Loucy (cell line): ENCODE results near the gene GALNT10.

Experiments
- H2AFZ ChIP-seq: fragments of 200-600 bp; sonication (generic); 2 replicates; pipeline ENCODE4 v1.6.0; 2016; ENCODE audit warnings: antibody characterized with exemption, mild to moderate bottlenecking, low read length, moderate library complexity
- H3F3A ChIP-seq: fragments of 200-600 bp; 2 replicates; pipeline ENCODE4 v1.6.0; 2016; ENCODE audit warnings: antibody characterized with exemption, low read depth, mild to moderate bottlenecking
- H3K27me3 ChIP-seq: fragments of 200-600 bp; sonication (generic); 2 replicates; pipeline ENCODE4 v1.6.1; 2014; ENCODE audit warnings: low read length, mild to moderate bottlenecking; ENCODE audit not compliant: insufficient read depth, poor library complexity, severe bottlenecking
- H3K36me3 ChIP-seq: fragments of 200-600 bp; sonication (generic); 2 replicates; pipeline ENCODE4 v1.6.1; 2016; ENCODE audit warnings: low read length; ENCODE audit not compliant: insufficient read depth
- H3K4me1 ChIP-seq: fragments of 200-600 bp; sonication (generic); 2 replicates; pipeline ENCODE4 v1.5.1; 2014; ENCODE audit warnings: low read length, mild to moderate bottlenecking; ENCODE audit not compliant: insufficient read depth, poor library complexity, severe bottlenecking
- H3K4me2 ChIP-seq: fragments of 200-600 bp; sonication (generic); 2 replicates; pipeline ENCODE4 v1.6.0; 2014; ENCODE audit warnings: antibody characterized with exemption, low read length, low read depth, mild to moderate bottlenecking; ENCODE audit not compliant: poor library complexity, severe bottlenecking
- H3K4me3 ChIP-seq: fragments of 200-600 bp; sonication (generic); 2 replicates; pipeline ENCODE4 v1.5.1; 2014; ENCODE audit warnings: low read length, mild to moderate bottlenecking, mixed read lengths; ENCODE audit not compliant: poor library complexity, severe bottlenecking
- H3K79me2 ChIP-seq: fragments of 200-600 bp; sonication (generic); 2 replicates; pipeline ENCODE4 v1.6.1; 2014; ENCODE audit warnings: low read length; ENCODE audit not compliant: insufficient read depth
- H3K9ac ChIP-seq: fragments of 200-600 bp; sonication (generic); 2 replicates; pipeline ENCODE4 v1.6.0; 2014; ENCODE audit warnings: mild to moderate bottlenecking, low read depth, low read length, moderate library complexity; ENCODE audit not compliant: poor library complexity, severe bottlenecking
- H3K9me2 ChIP-seq: fragments of 200-600 bp; sonication (generic); replicated peaks from 2 replicates; pipeline ENCODE4 v1.6.1; 2016; ENCODE audit warnings: low read depth, low read length, mixed read lengths
- H3K9me3 ChIP-seq: fragments of 200-600 bp; sonication (generic); 2 replicates; pipeline ENCODE4 v1.6.1; 2014; ENCODE audit warnings: mild to moderate bottlenecking, antibody characterized with exemption, low read length, low read depth; ENCODE audit not compliant: insufficient read depth
- H4K20me1 ChIP-seq: fragments of 200-600 bp; sonication (generic); 2 replicates; pipeline ENCODE4 v1.6.0; 2014; ENCODE audit warnings: antibody characterized with exemption, low read length, mild to moderate bottlenecking; ENCODE audit not compliant: insufficient read depth, poor library complexity, severe bottlenecking
- EZH2phosphoT487 ChIP-seq: fragments of 200-600 bp; IDR thresholded peaks from 2 replicates; pipeline ENCODE4 v1.6.1; 2018; ENCODE audit warnings: antibody characterized with exemption, mild to moderate bottlenecking, moderate library complexity, borderline replicate concordance
- TF ChIP-seq, protein P1 (sequence below): fragments of 200-600 bp; sonication (generic); conservative IDR thresholded peaks from 2 replicates; pipeline ENCODE4 v1.5.1; 2014; ENCODE audit warnings: mild to moderate bottlenecking, antibody characterized with exemption, low read length

The GALNT10 gene

DNA sequence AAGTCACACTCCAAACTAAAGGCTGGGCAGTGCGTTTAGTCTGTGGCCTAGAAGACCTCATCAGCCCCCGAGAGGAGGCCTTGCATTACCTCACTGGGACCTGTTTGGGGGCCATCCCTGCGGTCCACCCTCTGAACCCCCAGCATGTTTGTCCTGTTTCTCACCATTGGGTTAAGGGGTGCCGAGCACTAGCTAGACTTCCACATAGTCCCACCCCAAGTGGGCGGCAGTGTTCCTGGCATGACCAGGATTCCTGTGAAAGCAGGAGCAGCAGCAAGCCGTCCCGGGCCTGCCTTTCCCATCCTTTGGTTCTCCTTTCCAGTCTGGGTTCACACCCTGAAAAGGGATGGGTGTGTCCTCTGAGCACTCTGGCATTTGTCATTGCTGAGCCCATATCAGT, 228.7 kb downstream of the GALNT10 start:
- Histone ChIP-seq H3K4me3 (no peak overlapping the region), H3K9me3 (no peaks in the 10 kb centered on the region), H3K9ac (no peak overlapping the region), H2AFZ (no peak overlapping the region), H3K4me1 (no peaks in the 10 kb centered on the region), H4K20me1 (no peaks in the 10 kb centered on the region), H3K36me3 (no peaks in the 10 kb centered on the region; the same call in 1 of the 2 replicates), H3F3A (no peaks in the 10 kb centered on the region), H3K9me2 (no peaks in the 10 kb centered on the region), H3K27me3 (no peaks in the 10 kb centered on the region), H3K4me2 (no peak overlapping the region), H3K79me2 (no peaks in the 10 kb centered on the region)
- TF ChIP-seq, protein P1, sequence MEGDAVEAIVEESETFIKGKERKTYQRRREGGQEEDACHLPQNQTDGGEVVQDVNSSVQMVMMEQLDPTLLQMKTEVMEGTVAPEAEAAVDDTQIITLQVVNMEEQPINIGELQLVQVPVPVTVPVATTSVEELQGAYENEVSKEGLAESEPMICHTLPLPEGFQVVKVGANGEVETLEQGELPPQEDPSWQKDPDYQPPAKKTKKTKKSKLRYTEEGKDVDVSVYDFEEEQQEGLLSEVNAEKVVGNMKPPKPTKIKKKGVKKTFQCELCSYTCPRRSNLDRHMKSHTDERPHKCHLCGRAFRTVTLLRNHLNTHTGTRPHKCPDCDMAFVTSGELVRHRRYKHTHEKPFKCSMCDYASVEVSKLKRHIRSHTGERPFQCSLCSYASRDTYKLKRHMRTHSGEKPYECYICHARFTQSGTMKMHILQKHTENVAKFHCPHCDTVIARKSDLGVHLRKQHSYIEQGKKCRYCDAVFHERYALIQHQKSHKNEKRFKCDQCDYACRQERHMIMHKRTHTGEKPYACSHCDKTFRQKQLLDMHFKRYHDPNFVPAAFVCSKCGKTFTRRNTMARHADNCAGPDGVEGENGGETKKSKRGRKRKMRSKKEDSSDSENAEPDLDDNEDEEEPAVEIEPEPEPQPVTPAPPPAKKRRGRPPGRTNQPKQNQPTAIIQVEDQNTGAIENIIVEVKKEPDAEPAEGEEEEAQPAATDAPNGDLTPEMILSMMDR = no peak
- no peak for TF ChIP-seq EZH2phosphoT487

DNA sequence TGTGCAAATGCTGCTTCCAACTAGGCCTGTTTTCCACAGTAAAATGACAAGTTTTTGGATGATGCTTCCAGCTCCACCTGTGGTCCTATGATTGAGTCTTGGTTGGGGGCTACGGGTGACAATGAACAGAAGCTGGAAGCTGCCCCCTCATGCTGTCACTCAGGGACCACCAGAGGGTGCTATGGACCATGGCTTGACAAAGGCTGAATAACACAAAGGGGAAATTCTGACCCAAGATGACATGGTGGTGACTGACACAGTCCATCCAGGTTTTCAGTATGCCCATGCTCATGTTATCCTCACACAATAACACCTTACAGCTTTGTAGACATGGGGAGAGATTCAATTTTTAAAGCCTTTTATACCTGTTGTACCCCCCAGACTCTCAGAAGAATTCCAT, 231.3 kb downstream of the GALNT10 start:
- Histone ChIP-seq H3K4me3 (no peak overlapping the region), H2AFZ (no peak overlapping the region), H4K20me1 (no peaks in the 10 kb centered on the region), H3K36me3 (no peaks in the 10 kb centered on the region; the same call in 1 of the 2 replicates), H3F3A (no peaks in the 10 kb centered on the region), H3K9me3 (no peaks in the 10 kb centered on the region), H3K9me2 (no peaks in the 10 kb centered on the region), H3K9ac (no peak overlapping the region), H3K4me1 (no peaks in the 10 kb centered on the region), H3K79me2 (no peaks in the 10 kb centered on the region), H3K27me3 (no peaks in the 10 kb centered on the region), H3K4me2 (no peak overlapping the region)
- no peak for TF ChIP-seq EZH2phosphoT487
- TF ChIP-seq, protein P1 = peak; percentile 56

DNA sequence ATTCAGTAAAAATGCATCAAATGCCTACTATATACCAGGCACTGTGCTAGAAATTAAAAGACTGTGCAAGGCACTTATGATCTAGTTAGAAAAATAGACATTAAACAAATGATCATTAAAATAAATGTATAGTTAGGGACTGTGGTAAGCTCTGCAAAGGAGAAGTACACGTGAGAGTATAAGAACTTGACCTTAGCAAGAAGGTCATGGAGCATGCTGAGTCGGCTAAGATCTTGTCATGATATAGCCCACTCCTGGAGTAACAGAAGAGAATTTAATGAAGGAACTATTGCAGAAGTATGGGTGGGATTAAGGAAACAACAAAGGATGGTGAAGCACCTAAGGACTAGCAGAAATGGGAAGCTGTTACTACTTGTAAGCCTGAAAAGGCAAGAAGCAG, 231.8 kb downstream of the GALNT10 start:
- H3K9me3 ChIP-seq = no peaks in the 10 kb centered on the region
- H3K27me3 ChIP-seq = no peaks in the 10 kb centered on the region
- H3K4me3 ChIP-seq = no peak overlapping the region

More for the DNA sequence above, 231.8 kb downstream of the GALNT10 start:
- Histone ChIP-seq H3K9me2 (no peaks in the 10 kb centered on the region), H2AFZ (no peak overlapping the region), H3K9ac (no peak overlapping the region), H3K4me1 (no peaks in the 10 kb centered on the region), H4K20me1 (no peaks in the 10 kb centered on the region), H3K4me2 (no peak overlapping the region), H3K79me2 (no peaks in the 10 kb centered on the region), H3K36me3 (no peaks in the 10 kb centered on the region; the same call in 1 of the 2 replicates), H3F3A (no peaks in the 10 kb centered on the region)
- TF ChIP-seq, protein P1 = no peak
- TF ChIP-seq EZH2phosphoT487 = no peak
